HepG2 (cell line): ENCODE results near the gene PYGB. TPM values are rescaled to one million over a fixed set of nuclear protein-coding genes. Genes with fewer than 3 reads are reported as not detected.

Experiments used
- FOXO1 ChIP-seq: sonication (generic); formaldehyde crosslinking; IDR thresholded peaks from 2 replicates; pipeline ENCODE4 v1.4.0; 2020; ENCODE audit warnings: missing genetic modification reagents
- IKZF5 ChIP-seq: IDR thresholded peaks from 2 replicates; pipeline ENCODE4 v1.6.1; 2018; ENCODE audit warnings: missing genetic modification reagents, mild to moderate bottlenecking, missing compliant biosample characterization
- RARA ChIP-seq: IDR thresholded peaks from 2 replicates; pipeline ENCODE4 v1.6.1; 2016; ENCODE audit warnings: missing genetic modification reagents, missing compliant biosample characterization
- SP5 ChIP-seq: IDR thresholded peaks from 2 replicates; pipeline ENCODE4 v1.6.1; 2016; ENCODE audit warnings: low read depth, borderline replicate concordance
- U2AF2 ChIP-seq: fragments of 200-400 bp; formaldehyde crosslinking; IDR thresholded peaks from 2 replicates; pipeline ENCODE4 v1.6.1; 2017; ENCODE audit warnings: low read depth, mild to moderate bottlenecking, low read length
- ZNF441 ChIP-seq: sonication (generic); formaldehyde crosslinking; IDR thresholded peaks from 2 replicates; pipeline ENCODE4 v1.7.0; 2021; ENCODE audit warnings: missing genetic modification reagents, borderline replicate concordance
- ZNF503 ChIP-seq: sonication (generic); formaldehyde crosslinking; IDR thresholded peaks from 2 replicates; pipeline ENCODE4 v1.4.0; 2020; ENCODE audit warnings: missing genetic modification reagents
- ZNF746 ChIP-seq: sonication (generic); formaldehyde crosslinking; IDR thresholded peaks from 2 replicates; pipeline ENCODE4 v1.8.0; 2022; ENCODE audit warnings: mild to moderate bottlenecking, missing genetic modification reagents
- polyA plus RNA-seq, 8 experiments: library from polyadenylated mRNA; depleted of rRNA in 3 of 8; stranded (reverse) in 7 of 8; unstranded in 1 of 8; fragments of >200 nt; fragmentation: Illumina TruSeq in 4 of 8; extraction: Trizol in 4 of 8; gene quantifications; 2 replicates each; pipeline versions ENCODE4 v1.2.1 to v1.2.3, GENCODE V29; 2011 to 2016; ENCODE audit warnings: low read depth in 4 of 8, missing spikeins in 1 of 8, mixed read lengths in 1 of 8; ENCODE audit not compliant: insufficient read depth in 1 of 8
- total RNA-seq, 5 experiments: library from RNA; depleted of rRNA; stranded (reverse); fragments of >200 nt; fragmentation: Illumina TruSeq; extraction: Trizol; gene quantifications; 2 replicates each; pipeline ENCODE4 v1.2.3, GENCODE V29; 2016; ENCODE audit warnings: low read depth in 1 of 5
- TF ChIP-seq, protein P1 (sequence below): sonication (generic); formaldehyde crosslinking; IDR thresholded peaks from 2 replicates; pipeline ENCODE4 v1.5.0; 2020; ENCODE audit warnings: mild to moderate bottlenecking, missing genetic modification reagents, borderline replicate concordance
- TF ChIP-seq, protein P2 (sequence below): sonication (generic); formaldehyde crosslinking; IDR thresholded peaks from 2 replicates; pipeline ENCODE4 v1.4.0; 2020; ENCODE audit warnings: mild to moderate bottlenecking, missing genetic modification reagents

PYGB gene
- total and polyA plus RNA-seq, 2 of the 13 experiments (the other 11 are each of a cell fraction or from before 2014, with no cell fraction given) = 24.2 to 86.3 TPM

GRCh38 chr20:25247956-25248785 lies at the start of gene PYGB (continued):
- TF ChIP-seq, protein P1, sequence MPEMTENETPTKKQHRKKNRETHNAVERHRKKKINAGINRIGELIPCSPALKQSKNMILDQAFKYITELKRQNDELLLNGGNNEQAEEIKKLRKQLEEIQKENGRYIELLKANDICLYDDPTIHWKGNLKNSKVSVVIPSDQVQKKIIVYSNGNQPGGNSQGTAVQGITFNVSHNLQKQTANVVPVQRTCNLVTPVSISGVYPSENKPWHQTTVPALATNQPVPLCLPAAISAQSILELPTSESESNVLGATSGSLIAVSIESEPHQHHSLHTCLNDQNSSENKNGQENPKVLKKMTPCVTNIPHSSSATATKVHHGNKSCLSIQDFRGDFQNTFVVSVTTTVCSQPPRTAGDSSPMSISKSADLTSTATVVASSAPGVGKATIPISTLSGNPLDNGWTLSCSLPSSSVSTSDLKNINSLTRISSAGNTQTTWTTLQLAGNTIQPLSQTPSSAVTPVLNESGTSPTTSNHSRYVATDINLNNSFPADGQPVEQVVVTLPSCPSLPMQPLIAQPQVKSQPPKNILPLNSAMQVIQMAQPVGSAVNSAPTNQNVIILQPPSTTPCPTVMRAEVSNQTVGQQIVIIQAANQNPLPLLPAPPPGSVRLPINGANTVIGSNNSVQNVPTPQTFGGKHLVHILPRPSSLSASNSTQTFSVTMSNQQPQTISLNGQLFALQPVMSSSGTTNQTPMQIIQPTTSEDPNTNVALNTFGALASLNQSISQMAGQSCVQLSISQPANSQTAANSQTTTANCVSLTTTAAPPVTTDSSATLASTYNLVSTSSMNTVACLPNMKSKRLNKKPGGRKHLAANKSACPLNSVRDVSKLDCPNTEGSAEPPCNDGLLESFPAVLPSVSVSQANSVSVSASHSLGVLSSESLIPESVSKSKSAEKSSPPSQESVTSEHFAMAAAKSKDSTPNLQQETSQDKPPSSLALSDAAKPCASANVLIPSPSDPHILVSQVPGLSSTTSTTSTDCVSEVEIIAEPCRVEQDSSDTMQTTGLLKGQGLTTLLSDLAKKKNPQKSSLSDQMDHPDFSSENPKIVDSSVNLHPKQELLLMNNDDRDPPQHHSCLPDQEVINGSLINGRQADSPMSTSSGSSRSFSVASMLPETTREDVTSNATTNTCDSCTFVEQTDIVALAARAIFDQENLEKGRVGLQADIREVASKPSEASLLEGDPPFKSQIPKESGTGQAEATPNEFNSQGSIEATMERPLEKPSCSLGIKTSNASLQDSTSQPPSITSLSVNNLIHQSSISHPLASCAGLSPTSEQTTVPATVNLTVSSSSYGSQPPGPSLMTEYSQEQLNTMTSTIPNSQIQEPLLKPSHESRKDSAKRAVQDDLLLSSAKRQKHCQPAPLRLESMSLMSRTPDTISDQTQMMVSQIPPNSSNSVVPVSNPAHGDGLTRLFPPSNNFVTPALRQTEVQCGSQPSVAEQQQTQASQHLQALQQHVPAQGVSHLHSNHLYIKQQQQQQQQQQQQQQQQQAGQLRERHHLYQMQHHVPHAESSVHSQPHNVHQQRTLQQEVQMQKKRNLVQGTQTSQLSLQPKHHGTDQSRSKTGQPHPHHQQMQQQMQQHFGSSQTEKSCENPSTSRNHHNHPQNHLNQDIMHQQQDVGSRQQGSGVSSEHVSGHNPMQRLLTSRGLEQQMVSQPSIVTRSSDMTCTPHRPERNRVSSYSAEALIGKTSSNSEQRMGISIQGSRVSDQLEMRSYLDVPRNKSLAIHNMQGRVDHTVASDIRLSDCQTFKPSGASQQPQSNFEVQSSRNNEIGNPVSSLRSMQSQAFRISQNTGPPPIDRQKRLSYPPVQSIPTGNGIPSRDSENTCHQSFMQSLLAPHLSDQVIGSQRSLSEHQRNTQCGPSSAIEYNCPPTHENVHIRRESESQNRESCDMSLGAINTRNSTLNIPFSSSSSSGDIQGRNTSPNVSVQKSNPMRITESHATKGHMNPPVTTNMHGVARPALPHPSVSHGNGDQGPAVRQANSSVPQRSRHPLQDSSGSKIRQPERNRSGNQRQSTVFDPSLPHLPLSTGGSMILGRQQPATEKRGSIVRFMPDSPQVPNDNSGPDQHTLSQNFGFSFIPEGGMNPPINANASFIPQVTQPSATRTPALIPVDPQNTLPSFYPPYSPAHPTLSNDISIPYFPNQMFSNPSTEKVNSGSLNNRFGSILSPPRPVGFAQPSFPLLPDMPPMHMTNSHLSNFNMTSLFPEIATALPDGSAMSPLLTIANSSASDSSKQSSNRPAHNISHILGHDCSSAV (CRISPR knock-in tag) = no peak
- TF ChIP-seq SP5 (CRISPR knock-in tag) = peak; percentile 83
- TF ChIP-seq, protein P2, sequence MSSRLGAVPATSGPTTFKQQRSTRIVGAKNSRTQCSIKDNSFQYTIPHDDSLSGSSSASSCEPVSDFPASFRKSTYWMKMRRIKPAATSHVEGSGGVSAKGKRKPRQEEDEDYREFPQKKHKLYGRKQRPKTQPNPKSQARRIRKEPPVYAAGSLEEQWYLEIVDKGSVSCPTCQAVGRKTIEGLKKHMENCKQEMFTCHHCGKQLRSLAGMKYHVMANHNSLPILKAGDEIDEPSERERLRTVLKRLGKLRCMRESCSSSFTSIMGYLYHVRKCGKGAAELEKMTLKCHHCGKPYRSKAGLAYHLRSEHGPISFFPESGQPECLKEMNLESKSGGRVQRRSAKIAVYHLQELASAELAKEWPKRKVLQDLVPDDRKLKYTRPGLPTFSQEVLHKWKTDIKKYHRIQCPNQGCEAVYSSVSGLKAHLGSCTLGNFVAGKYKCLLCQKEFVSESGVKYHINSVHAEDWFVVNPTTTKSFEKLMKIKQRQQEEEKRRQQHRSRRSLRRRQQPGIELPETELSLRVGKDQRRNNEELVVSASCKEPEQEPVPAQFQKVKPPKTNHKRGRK (CRISPR knock-in tag) = peak; percentile 90; the same call in 1 of the 2 replicates
- peak; percentile 93 for TF ChIP-seq IKZF5 (CRISPR knock-in tag)
- peak; percentile 94 for TF ChIP-seq ZNF441 (CRISPR knock-in tag)
- TF ChIP-seq ZNF503 (CRISPR knock-in tag) = peak; percentile 78
- peak; percentile 51; the same call in 1 of the 2 replicates for TF ChIP-seq RARA (CRISPR knock-in tag)
- no peak for TF ChIP-seq U2AF2
- TF ChIP-seq FOXO1 (CRISPR knock-in tag) = peak; percentile 80
- peak; percentile 74; the same call in 1 of the 2 replicates for TF ChIP-seq ZNF746 (CRISPR knock-in tag)
